BLaER1 treated with 17β-estradiol and CSF1 and Interleukin-3, amounts not matched to agents 10 nM and 100 nM (cell line): ENCODE results near the gene SLC16A5.
A peak's percentile ranks its signal among the peaks of the same experiment; 100 is the strongest.
"Not testable (repeated sequence)": the region's sequence is repeated elsewhere in the genome, so short reads cannot be mapped to it uniquely, and the experiment has no call there.

Source experiments
- H3K27ac ChIP-seq, 11 experiments: shearing (Covaris generic); formaldehyde crosslinking; 2 replicates each; pipeline ENCODE4 v1.8.1; 2022
- H3K27me3 ChIP-seq, 11 experiments: shearing (Covaris generic); formaldehyde crosslinking; 2 replicates each; pipeline ENCODE4 v1.8.1; 2022
- H3K36me3 ChIP-seq, 11 experiments: shearing (Covaris generic); formaldehyde crosslinking; 2 replicates each; pipeline ENCODE4 v1.8.1; 2022
- H3K4me1 ChIP-seq, 10 experiments: shearing (Covaris generic); formaldehyde crosslinking; 2 replicates each; pipeline ENCODE4 v1.8.1; 2022
- H3K4me2 ChIP-seq, 11 experiments: shearing (Covaris generic); formaldehyde crosslinking; 2 replicates each; pipeline ENCODE4 v1.8.1; 2022
- H3K4me3 ChIP-seq, 10 experiments: shearing (Covaris generic); formaldehyde crosslinking; 2 replicates each; pipeline ENCODE4 v1.8.1; 2022
- H3K9ac ChIP-seq, 11 experiments: shearing (Covaris generic); formaldehyde crosslinking; 2 replicates each; pipeline ENCODE4 v1.8.1; 2022
- H3K9me3 ChIP-seq, 11 experiments: shearing (Covaris generic); formaldehyde crosslinking; replicated peaks in 1 of 11; 2 replicates each; pipeline ENCODE4 v1.8.1; 2022
- H4K20me1 ChIP-seq, 11 experiments: shearing (Covaris generic); formaldehyde crosslinking; 2 replicates each; pipeline ENCODE4 v1.8.1; 2022
- Cebpa-rat ChIP-seq, 11 experiments: shearing (Covaris generic); IDR thresholded peaks; 2 replicates each; pipeline ENCODE4 v1.8.1; 2022

SLC16A5 gene

GRCh38 chr17:75068750-75069149, 19.0 kb upstream of the SLC16A5 start:
- Histone ChIP-seq H3K4me2 (no peak overlapping the region; a peak in 1 of 22 replicates), H3K27ac (no peak overlapping the region), H3K9ac (no peak overlapping the region), H3K9me3 (no peaks in the 10 kb centered on the region), H3K4me3 (no peak overlapping the region), H3K4me1 (peaks cover 20 to 42% (median 31%) of the 10 kb centered on the region in 10 experiments), H3K36me3 (peaks cover 11 to 18% (median 15%) of the 10 kb centered on the region in 11 experiments; a peak in 21 of 22 replicates), H4K20me1 (no peaks in the 10 kb centered on the region), H3K27me3 (no peaks in the 10 kb centered on the region)
- TF ChIP-seq Cebpa-rat (IDR thresholded peaks at IDR 0.05), result no peak

- no peak overlapping the region for H3K4me3 ChIP-seq
- H3K4me1 ChIP-seq, result peaks cover 20 to 48% (median 31%) of the 10 kb centered on the region in 10 experiments
- H3K9ac ChIP-seq, result no peak overlapping the region
- no peak overlapping the region for H3K27ac ChIP-seq
- H3K27me3 ChIP-seq, result no peaks in the 10 kb centered on the region
- no peaks in the 10 kb centered on the region for H4K20me1 ChIP-seq
- no peaks in the 10 kb centered on the region for H3K9me3 ChIP-seq
- H3K4me2 ChIP-seq, result no peak overlapping the region
- no peak for TF ChIP-seq Cebpa-rat (IDR thresholded peaks at IDR 0.05)
- peaks cover under 1 to 8% (median 6%) of the 10 kb centered on the region in 11 experiments; a peak in 16 of 22 replicates for H3K36me3 ChIP-seq
Measured at GRCh38 chr17:75069783-75070182, 18.0 kb upstream of the SLC16A5 start.

DNA sequence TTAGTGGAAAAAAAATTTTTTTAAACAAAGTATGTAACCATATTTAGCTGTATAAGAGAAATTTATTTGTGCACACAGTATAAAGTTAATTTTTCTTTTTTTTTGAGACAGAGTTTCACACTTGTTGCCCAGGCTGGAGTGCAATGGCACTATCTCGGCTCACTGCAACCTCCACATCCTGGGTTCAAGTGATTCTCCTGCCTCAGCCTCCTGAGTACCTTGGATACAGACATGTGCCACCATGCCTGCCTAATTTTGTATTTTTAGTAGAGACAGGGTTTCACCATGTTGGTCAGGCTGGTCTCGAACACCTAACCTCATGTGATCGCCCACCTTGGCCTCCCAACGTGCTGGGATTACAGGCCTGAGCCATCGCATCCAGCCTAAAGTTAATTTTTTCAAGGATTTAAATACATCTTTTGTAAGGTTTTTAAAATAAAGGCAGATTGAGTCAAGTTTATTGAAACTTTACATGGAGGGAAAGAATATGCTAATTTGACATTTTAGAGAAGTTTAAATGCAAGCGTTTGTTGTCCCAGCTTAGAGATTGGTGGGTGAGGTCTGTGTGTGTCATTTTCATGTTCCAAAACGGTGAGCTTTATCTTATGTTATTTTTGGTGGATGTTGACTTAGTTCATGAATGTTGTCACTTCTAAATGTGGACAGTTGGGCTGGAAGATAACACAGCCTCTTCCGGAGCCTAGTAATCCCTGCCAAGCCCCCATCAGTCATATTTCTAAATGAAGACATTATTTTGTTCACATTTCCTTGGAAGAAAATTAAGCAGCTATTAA, 16.1 kb upstream of the SLC16A5 start:
- Histone ChIP-seq H3K4me1 (peaks cover 9 to 48% (median 16%) of the 10 kb centered on the region in 10 experiments), H3K27me3 (peaks cover 0 to 11% (median 8%) of the 10 kb centered on the region in 11 experiments; a peak in 17 of 22 replicates)
- H3K4me2 ChIP-seq, H3K36me3 ChIP-seq, H3K9me3 ChIP-seq, H3K9ac ChIP-seq, H4K20me1 ChIP-seq, H3K4me3 ChIP-seq, H3K27ac ChIP-seq: not testable (repeated sequence)

GRCh38 chr17:75072909-75073308, 14.8 kb upstream of the SLC16A5 start:
- not testable (repeated sequence) for H3K4me3 ChIP-seq, H3K27ac ChIP-seq, H3K4me2 ChIP-seq, H3K36me3 ChIP-seq, H3K9me3 ChIP-seq, H4K20me1 ChIP-seq, H3K9ac ChIP-seq
- peaks cover 10 to 48% (median 17%) of the 10 kb centered on the region in 10 experiments for H3K4me1 ChIP-seq
- peaks cover 0 to 23% (median 20%) of the 10 kb centered on the region in 11 experiments; a peak in 21 of 22 replicates for H3K27me3 ChIP-seq

GRCh38 chr17:75073618-75074047, 14.1 kb upstream of the SLC16A5 start:
- no peak overlapping the region for H3K9ac ChIP-seq
- H3K4me1 ChIP-seq, result peaks cover 15 to 48% (median 21%) of the 10 kb centered on the region in 10 experiments
- no peak overlapping the region for H3K4me3 ChIP-seq
- TF ChIP-seq Cebpa-rat (IDR thresholded peaks at IDR 0.05), result no peak
- no peak overlapping the region for H3K27ac ChIP-seq
- no peaks in the 10 kb centered on the region for H3K9me3 ChIP-seq
- H3K27me3 ChIP-seq, result peaks cover 0 to 31% (median 27%) of the 10 kb centered on the region in 11 experiments; a peak in 21 of 22 replicates
- no peaks in the 10 kb centered on the region for H3K36me3 ChIP-seq
- no peak overlapping the region; a peak in 1 of 22 replicates for H3K4me2 ChIP-seq
- H4K20me1 ChIP-seq, result no peaks in the 10 kb centered on the region

DNA sequence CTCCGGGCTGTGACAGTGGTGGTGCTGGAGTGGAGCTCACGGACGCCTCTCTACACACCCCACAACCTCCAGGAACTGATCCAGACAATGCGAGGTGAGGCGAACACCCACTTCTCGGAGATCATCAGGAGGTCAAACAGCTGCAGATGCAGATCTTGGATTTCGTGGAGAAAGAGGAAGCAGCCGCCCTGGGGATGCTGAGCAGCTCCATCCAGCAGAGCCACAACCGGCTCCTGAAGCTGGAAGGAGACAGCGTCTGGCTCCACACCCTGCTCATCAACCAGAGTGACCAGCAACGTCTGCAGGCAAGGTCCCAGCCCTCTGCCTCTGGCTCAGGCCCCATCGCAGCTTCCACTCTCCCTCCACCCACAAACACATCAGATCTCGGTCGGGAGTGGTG, 13.2 kb upstream of the SLC16A5 start:
- no peak overlapping the region for H3K9ac ChIP-seq
- H3K27me3 ChIP-seq, result peaks cover 0 to 40% (median 33%) of the 10 kb centered on the region in 11 experiments; a peak in 21 of 22 replicates
- H3K9me3 ChIP-seq, result no peaks in the 10 kb centered on the region
- peak overlapping the region in 3 of 11 experiments; percentile 7 to 95 (median 38); a peak in 4 of 22 replicates for H3K4me2 ChIP-seq
- no peaks in the 10 kb centered on the region for H3K36me3 ChIP-seq
- H3K4me1 ChIP-seq, result peaks cover 24 to 57% (median 30%) of the 10 kb centered on the region in 10 experiments
- no peak overlapping the region for H3K4me3 ChIP-seq
- H4K20me1 ChIP-seq, result no peaks in the 10 kb centered on the region
- no peak for TF ChIP-seq Cebpa-rat (IDR thresholded peaks at IDR 0.05)
- no peak overlapping the region for H3K27ac ChIP-seq

GRCh38 chr17:75075597-75076336, 12.0 kb upstream of the SLC16A5 start:
- Histone ChIP-seq H3K27me3 (peaks cover 0 to 42% (median 33%) of the 10 kb centered on the region in 11 experiments; a peak in 21 of 22 replicates), H3K4me3 (no peak overlapping the region), H3K9ac (no peak overlapping the region), H3K9me3 (no peaks in the 10 kb centered on the region), H3K4me1 (peaks cover 33 to 70% (median 41%) of the 10 kb centered on the region in 10 experiments), H3K36me3 (no peaks in the 10 kb centered on the region), H3K4me2 (peak overlapping the region in 4 of 11 experiments; percentile 42 to 95 (median 84); a peak in 9 of 22 replicates), H3K27ac (no peak overlapping the region), H4K20me1 (no peaks in the 10 kb centered on the region)
- no peak for TF ChIP-seq Cebpa-rat (IDR thresholded peaks at IDR 0.05)

DNA sequence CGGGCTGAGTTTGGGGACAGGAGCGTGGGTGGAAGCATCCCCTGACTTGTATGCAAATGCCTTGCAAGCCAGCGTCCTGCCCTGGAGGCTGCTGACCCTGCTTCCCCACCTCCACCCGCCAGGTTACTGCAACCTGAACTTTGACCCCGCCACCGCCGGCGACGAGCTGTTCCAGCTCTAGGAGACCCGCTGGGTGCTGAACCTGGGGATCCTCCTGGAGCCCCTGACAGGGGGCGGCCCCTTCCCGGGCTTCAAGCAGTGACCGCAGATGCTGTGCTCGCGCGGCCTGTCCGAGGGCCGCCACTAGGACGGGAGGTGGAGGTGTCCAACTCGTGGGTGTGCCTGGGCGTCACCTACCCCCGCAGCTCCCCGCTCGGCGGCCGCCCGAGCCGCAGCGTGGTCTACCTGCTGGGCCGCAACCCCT, 10.7 kb upstream of the SLC16A5 start:
- Histone ChIP-seq H3K9ac (peak overlapping the region in 6 of 11 experiments; percentile 28 to 66 (median 63); a peak in 8 of 22 replicates), H3K27ac (peak overlapping the region in 4 of 11 experiments; percentile 51 to 80 (median 74); a peak in 6 of 22 replicates), H3K9me3 (no peaks in the 10 kb centered on the region), H3K36me3 (no peaks in the 10 kb centered on the region), H4K20me1 (no peaks in the 10 kb centered on the region), H3K4me3 (peak overlapping the region in 5 of 10 experiments; percentile 3 to 62 (median 34); a peak in 7 of 20 replicates), H3K4me1 (peaks cover 33 to 83% (median 52%) of the 10 kb centered on the region in 10 experiments), H3K4me2 (peak overlapping the region; percentile 60 to 95 (median 82)), H3K27me3 (peaks cover 0 to 42% (median 33%) of the 10 kb centered on the region in 11 experiments; a peak in 21 of 22 replicates)
- TF ChIP-seq Cebpa-rat (IDR thresholded peaks at IDR 0.05), result no peak
